Activated T-cell treated with anti-CD3 and anti-CD28 coated beads, Interleukin-2, amount 50 U/mL, for 4 hours (primary cell): Measurements from ENCODE around the gene TMEM63C. TPM values are rescaled to one million over a fixed set of nuclear protein-coding genes. Genes with fewer than 3 reads are reported as not detected.

ENCODE experiments used
- ATAC-seq, 2 donors: fragments of 200-7000 bp; cut with Tn5 transposase; one replicate each; pipeline ENCODE4 v1.10.0; 2021
- DNase-seq: peaks from one replicate; pipeline ENCODE4 v3.0.0-alpha.2; 2020
- H3K27me3 Mint-ChIP-seq: one replicate; pipeline ENCODE4 v1.8.0; 2021; ENCODE audit warnings: low read depth, mixed read lengths
- H3K36me3 Mint-ChIP-seq: one replicate; pipeline ENCODE4 v1.8.0; 2022; ENCODE audit warnings: mixed read lengths; ENCODE audit not compliant: insufficient read depth
- H3K4me1 Mint-ChIP-seq: one replicate; pipeline ENCODE4 v1.8.0; 2021; ENCODE audit warnings: low read depth, mixed read lengths
- H3K4me3 Mint-ChIP-seq: one replicate; pipeline ENCODE4 v1.8.0; 2021; ENCODE audit warnings: mild to moderate bottlenecking, moderate library complexity, mixed read lengths
- H3K9me3 Mint-ChIP-seq: one replicate; pipeline ENCODE4 v1.8.0; 2021; ENCODE audit warnings: mixed read lengths
- total RNA-seq, 3 donors: library from RNA; stranded (reverse); gene quantifications; one replicate each; pipeline ENCODE4 v1.2.1, GENCODE V29; 2021

The TMEM63C gene
- total RNA-seq, 3 donors from 2014 or later: 0.65 to 0.91 (median 0.87) TPM

- DNase-seq (no peak), ATAC-seq (no peak)
- no peak overlapping the region for H3K4me3 Mint-ChIP-seq
- H3K9me3 Mint-ChIP-seq: no peaks in the 10 kb centered on the region
- H3K36me3 Mint-ChIP-seq: peaks cover 25% of the 10 kb centered on the region
- no peaks in the 10 kb centered on the region for H3K27me3 Mint-ChIP-seq
- H3K4me1 Mint-ChIP-seq: no peaks in the 10 kb centered on the region
These were observed 109.1 kb downstream of the TMEM63C start for GRCh38 chr14:77290705-77291104.

DNA sequence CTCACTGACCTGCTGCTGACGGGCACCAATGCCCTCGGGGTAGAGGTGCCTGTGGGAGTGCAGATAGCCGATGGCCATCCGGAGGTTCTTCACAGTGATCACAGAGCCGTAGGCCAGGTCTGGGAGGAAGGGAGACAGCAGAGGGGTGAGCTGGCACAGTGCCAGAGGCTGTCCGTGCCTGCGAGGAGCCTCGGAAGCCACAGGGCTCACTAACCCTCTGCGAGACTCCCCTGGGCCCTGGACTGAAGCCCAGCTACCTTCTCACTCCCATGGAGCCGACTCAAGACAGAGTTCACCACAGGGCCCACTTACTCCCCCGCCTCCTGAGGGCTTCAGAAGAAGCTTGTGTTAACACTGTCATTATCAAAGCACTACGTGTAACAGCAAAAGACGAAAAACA is 114.6 kb downstream of the TMEM63C start:
- no peaks in the 10 kb centered on the region for H3K4me1 Mint-ChIP-seq
- no peaks in the 10 kb centered on the region for H3K27me3 Mint-ChIP-seq
- DNase-seq (no peak), ATAC-seq (no peak)
- H3K36me3 Mint-ChIP-seq: peaks cover 35% of the 10 kb centered on the region
- H3K4me3 Mint-ChIP-seq: no peak overlapping the region
- no peaks in the 10 kb centered on the region for H3K9me3 Mint-ChIP-seq

- H3K27me3 Mint-ChIP-seq: no peaks in the 10 kb centered on the region
- no peak for DNase-seq
These were observed 115.3 kb downstream of the TMEM63C start for GRCh38 chr14:77296906-77297305.

GRCh38 chr14:77299771-77300170 is 118.2 kb downstream of the TMEM63C start:
- ATAC-seq (no peak), DNase-seq (no peak)
- Mint-ChIP-seq H3K9me3 (no peaks in the 10 kb centered on the region), H3K4me3 (no peak overlapping the region), H3K36me3 (peaks cover 34% of the 10 kb centered on the region), H3K27me3 (no peaks in the 10 kb centered on the region), H3K4me1 (peaks cover 15% of the 10 kb centered on the region)

More at GRCh38 chr14:77296906-77297305, 115.3 kb downstream of the TMEM63C start:
- peaks cover 35% of the 10 kb centered on the region for H3K36me3 Mint-ChIP-seq
- H3K4me1 Mint-ChIP-seq: no peaks in the 10 kb centered on the region
- H3K9me3 Mint-ChIP-seq: no peaks in the 10 kb centered on the region
- ATAC-seq: no peak
- no peak overlapping the region for H3K4me3 Mint-ChIP-seq

- peaks cover 15% of the 10 kb centered on the region for H3K4me1 Mint-ChIP-seq
- no peaks in the 10 kb centered on the region for H3K27me3 Mint-ChIP-seq
- DNase-seq (peak; percentile 35), ATAC-seq (no peak)
- no peak overlapping the region for H3K4me3 Mint-ChIP-seq
- H3K36me3 Mint-ChIP-seq: peaks cover 30% of the 10 kb centered on the region
- H3K9me3 Mint-ChIP-seq: no peaks in the 10 kb centered on the region
These were observed 119.5 kb downstream of the TMEM63C start for GRCh38 chr14:77301103-77301502.

- ATAC-seq (peak; percentile 91), DNase-seq (no peak)
- H3K4me3 Mint-ChIP-seq: no peak overlapping the region
- H3K9me3 Mint-ChIP-seq: no peaks in the 10 kb centered on the region
- H3K27me3 Mint-ChIP-seq: no peaks in the 10 kb centered on the region
- peaks cover 15% of the 10 kb centered on the region for H3K4me1 Mint-ChIP-seq
- H3K36me3 Mint-ChIP-seq: peaks cover 21% of the 10 kb centered on the region
These were observed 121.3 kb downstream of the TMEM63C start for GRCh38 chr14:77302926-77303325.

GRCh38 chr14:77303417-77304156 is 122.0 kb downstream of the TMEM63C start:
- Mint-ChIP-seq H3K4me3 (peak overlapping the region; percentile 0), H3K4me1 (peaks cover 15% of the 10 kb centered on the region), H3K9me3 (no peaks in the 10 kb centered on the region), H3K36me3 (peaks cover 15% of the 10 kb centered on the region), H3K27me3 (no peaks in the 10 kb centered on the region)
- ATAC-seq (peak; percentile 69), DNase-seq (no peak)

DNA sequence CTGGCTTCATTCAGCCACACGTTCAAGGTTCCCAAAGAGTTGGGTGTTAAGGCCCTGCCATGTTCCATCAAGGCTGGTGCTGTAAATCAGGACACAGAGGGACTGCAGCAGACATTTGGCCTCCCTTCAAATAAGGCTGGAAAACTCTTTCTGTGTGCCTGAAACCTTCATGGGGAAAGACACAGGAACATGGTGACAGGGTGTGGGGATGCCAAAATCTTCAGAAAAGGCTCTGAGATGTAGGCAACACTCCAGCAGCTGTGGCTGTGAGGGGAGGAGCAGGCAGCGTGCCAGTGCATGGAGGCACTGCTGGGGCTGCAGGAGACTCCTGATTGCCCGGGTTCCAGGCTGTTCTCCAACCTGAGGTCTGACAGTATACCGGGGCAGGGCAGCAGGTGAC is 124.1 kb downstream of the TMEM63C start:
- H3K36me3 Mint-ChIP-seq: peaks cover 10% of the 10 kb centered on the region
- H3K27me3 Mint-ChIP-seq: no peaks in the 10 kb centered on the region
- no peak overlapping the region for H3K4me3 Mint-ChIP-seq
- ATAC-seq (no peak), DNase-seq (no peak)
- no peaks in the 10 kb centered on the region for H3K9me3 Mint-ChIP-seq
- H3K4me1 Mint-ChIP-seq: peaks cover 17% of the 10 kb centered on the region

DNA sequence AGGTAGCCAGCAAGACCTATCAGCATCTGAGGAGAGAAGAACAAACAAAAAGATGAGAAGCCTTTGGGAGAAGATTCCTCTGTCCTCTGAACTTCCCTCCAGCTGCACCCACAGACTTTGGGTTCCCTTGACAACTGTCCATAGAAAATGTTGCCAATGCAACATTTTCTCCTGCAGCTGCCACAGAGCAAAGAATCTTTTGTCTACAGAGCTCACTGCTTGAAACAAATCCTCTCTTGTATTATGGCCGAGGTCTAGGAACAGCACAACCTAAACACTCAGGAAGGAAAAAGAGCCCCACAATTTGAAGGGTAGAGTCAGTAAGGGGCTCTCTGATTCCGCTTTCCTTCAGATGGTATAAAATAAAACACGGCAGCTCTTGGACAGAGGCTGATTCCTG is 124.8 kb downstream of the TMEM63C start:
- Mint-ChIP-seq H3K27me3 (no peaks in the 10 kb centered on the region), H3K4me1 (peaks cover 17% of the 10 kb centered on the region), H3K9me3 (no peaks in the 10 kb centered on the region), H3K36me3 (peaks cover 10% of the 10 kb centered on the region), H3K4me3 (no peak overlapping the region)
- DNase-seq (no peak), ATAC-seq (no peak)

DNA sequence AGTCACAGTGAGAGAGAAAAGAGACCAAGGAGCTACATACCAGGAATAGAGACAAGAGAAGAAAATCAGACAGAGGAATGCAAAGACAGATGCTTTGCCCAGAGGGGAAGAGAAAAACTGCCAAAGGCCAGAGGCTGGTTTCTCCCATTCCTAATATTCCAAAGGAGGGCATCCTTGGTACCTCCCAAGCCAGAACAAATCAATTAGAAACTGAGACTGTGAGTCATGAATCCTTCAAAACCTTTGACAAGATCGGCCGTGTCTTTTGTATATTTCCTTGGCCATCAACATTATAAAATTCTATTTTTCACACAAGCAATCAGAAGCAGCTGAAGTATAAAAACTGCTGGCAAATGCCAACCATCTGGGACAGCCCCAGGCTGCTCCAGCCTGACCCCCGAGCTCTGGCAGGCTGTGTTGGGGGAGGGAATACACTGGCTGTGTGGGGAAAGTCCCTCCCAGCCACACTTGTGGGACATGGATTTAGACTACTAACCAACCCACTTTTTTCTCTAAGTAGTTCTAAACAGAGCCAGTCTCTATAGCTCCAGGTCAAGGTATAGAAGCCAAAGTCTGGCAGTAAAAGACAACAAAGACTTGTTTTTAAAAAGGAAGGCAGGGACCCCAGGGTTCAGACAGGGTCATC is 125.4 kb downstream of the TMEM63C start:
- Mint-ChIP-seq H3K4me3 (no peak overlapping the region), H3K9me3 (no peaks in the 10 kb centered on the region), H3K4me1 (peaks cover 17% of the 10 kb centered on the region), H3K27me3 (no peaks in the 10 kb centered on the region), H3K36me3 (peaks cover 10% of the 10 kb centered on the region)
- no peak for ATAC-seq
- no peak for DNase-seq

Other genes starting within 250 kb of the TMEM63C start
- gene IRF2BPL, start 153.1 kb upstream of the TMEM63C start, total RNA-seq: 10 to 100 TPM; 29.5 to 37.1 (median 32.7) TPM
- gene CIPC, start 83.5 kb upstream of the TMEM63C start, total RNA-seq: 10 to 100 TPM in 1 of 3 donors, 1 to 10 TPM in 2; 9.0 to 10.2 (median 9.4) TPM
- gene ZDHHC22, start 40.0 kb upstream of the TMEM63C start, total RNA-seq: not detected
- gene NGB, start 89.4 kb downstream of the TMEM63C start, total RNA-seq: not detected
- 10 to 100 TPM; 18.0 to 22.2 (median 19.2) TPM for gene POMT2, start 139.1 kb downstream of the TMEM63C start, total RNA-seq
- gene GSTZ1, start 139.2 kb downstream of the TMEM63C start, total RNA-seq: 1 to 10 TPM; 5.5 to 9.2 (median 8.1) TPM
- 10 to 100 TPM; 16.1 to 17.1 (median 16.2) TPM for gene TMED8, start 195.3 kb downstream of the TMEM63C start, total RNA-seq
- under 1 TPM; 0.61 to 0.90 (median 0.82) TPM for gene SAMD15, start 195.6 kb downstream of the TMEM63C start, total RNA-seq
- gene NOXRED1, start 241.7 kb downstream of the TMEM63C start, total RNA-seq: under 1 TPM in 2 of 3 donors, not detected in 1; 0.15 to 0.18 TPM